K562 (cell line): ENCODE results near the gene CCNDBP1. TPM values are rescaled to one million over a fixed set of nuclear protein-coding genes. Genes with fewer than 3 reads are reported as not detected.
A peak's percentile ranks its signal among the peaks of the same experiment; 100 is the strongest.

Source experiments
- ARID1B ChIP-seq: fragments of 450-650 bp; IDR thresholded peaks from 2 replicates; pipeline ENCODE4 v1.6.1; 2016; ENCODE audit warnings: antibody characterized with exemption, mild to moderate bottlenecking, inconsistent platforms
- CBX1 ChIP-seq: sonication (generic); IDR thresholded peaks from 2 replicates; pipeline ENCODE4 v1.6.1; 2016; ENCODE audit warnings: antibody characterized with exemption, low read depth, mild to moderate bottlenecking
- DMBX1 ChIP-seq: fragments of 250-450 bp; sonication (Bioruptor Pico); IDR thresholded peaks from 2 replicates; pipeline ENCODE4 v1.8.0; 2022; ENCODE audit warnings: inconsistent platforms, mild to moderate bottlenecking, moderate library complexity, borderline replicate concordance
- ELF2 ChIP-seq: fragments of 250-450 bp; sonication (Bioruptor Pico); IDR thresholded peaks from 2 replicates; pipeline ENCODE4 v1.5.0; 2021; ENCODE audit warnings: mild to moderate bottlenecking
- FOXJ2 ChIP-seq: fragments of 200-800 bp; sonication (Bioruptor generic); IDR thresholded peaks from 2 replicates; pipeline ENCODE4 v1.6.1; 2016; ENCODE audit warnings: missing genetic modification characterization, missing compliant biosample characterization
- GABPA ChIP-seq: fragments of 200-800 bp; sonication (Bioruptor generic); conservative IDR thresholded peaks from 2 replicates; pipeline ENCODE4 v1.6.1; 2016; ENCODE audit warnings: low read depth, missing genetic modification characterization, missing compliant biosample characterization
- GTF2F1 ChIP-seq: IDR thresholded peaks from 2 replicates; pipeline ENCODE4 v1.6.1; 2011; ENCODE audit warnings: low read depth, low read length, improper control_type of control experiment
- HCFC1 ChIP-seq: IDR thresholded peaks from 2 replicates; pipeline ENCODE4 v1.6.1; 2012; ENCODE audit warnings: low read depth, low read length, improper control_type of control experiment
- LARP7 ChIP-seq: fragments of 450-650 bp; IDR thresholded peaks from 2 replicates; pipeline ENCODE4 v1.6.1; 2016
- LEF1 ChIP-seq: fragments of 450-650 bp; IDR thresholded peaks from 2 replicates; pipeline ENCODE4 v1.6.1; 2016; ENCODE audit warnings: mild to moderate bottlenecking
- MBD2 ChIP-seq: sonication (generic); IDR thresholded peaks from 2 replicates; pipeline ENCODE4 v1.6.1; 2016; ENCODE audit warnings: low read depth, borderline replicate concordance
- POLR2A ChIP-seq: fragments of 450-650 bp; conservative IDR thresholded peaks from 2 replicates; pipeline ENCODE4 v1.6.1; 2016
- POU5F1 ChIP-seq: fragments of 150-350 bp; IDR thresholded peaks from 2 replicates; pipeline ENCODE4 v1.6.1; 2014; ENCODE audit warnings: borderline replicate concordance, low read length, low read depth, mild to moderate bottlenecking; ENCODE audit not compliant: partially characterized antibody
- SRSF1 ChIP-seq: fragments of 200-400 bp; formaldehyde crosslinking; IDR thresholded peaks from 2 replicates; pipeline ENCODE4 v1.6.1; 2017; ENCODE audit warnings: mild to moderate bottlenecking, low read depth, low read length, moderate library complexity
- TAF7 ChIP-seq: fragments of 450-650 bp; IDR thresholded peaks from 2 replicates; pipeline ENCODE4 v1.6.1; 2016; ENCODE audit warnings: missing genetic modification characterization, missing compliant biosample characterization
- ZC3H11A ChIP-seq: IDR thresholded peaks from 2 replicates; pipeline ENCODE4 v1.6.1; 2012; ENCODE audit warnings: low read depth, low read length, improper control_type of control experiment
- ZNF175 ChIP-seq: fragments of 200-800 bp; sonication (Bioruptor generic); IDR thresholded peaks from 2 replicates; pipeline ENCODE4 v1.6.1; 2016; ENCODE audit warnings: low read depth, mild to moderate bottlenecking, missing genetic modification characterization, missing compliant biosample characterization
- ZNF316 ChIP-seq: fragments of 450-650 bp; IDR thresholded peaks from 2 replicates; pipeline ENCODE4 v1.6.1; 2016
- ZNF41 ChIP-seq: fragments of 250-450 bp; sonication (Bioruptor Pico); conservative IDR thresholded peaks from 2 replicates; pipeline ENCODE4 v1.4.0; 2020; ENCODE audit warnings: mild to moderate bottlenecking
- polyA plus RNA-seq, 8 experiments: library from polyadenylated mRNA; depleted of rRNA in 4 of 8; stranded (reverse) in 5 of 8; unstranded in 3 of 8; fragments of >200 nt; fragmentation: Nextera tagmentation in 2 of 8; fragmentation: Illumina TruSeq in 1 of 8; extraction: Ambion mirVana in 2 of 8; extraction: Trizol in 1 of 8; gene quantifications; 2 replicates each; pipeline versions ENCODE4 v1.2.1 to v1.2.3, GENCODE V29; 2011 to 2014; ENCODE audit warnings: inconsistent platforms in 1 of 8, missing spikeins in 1 of 8
- total RNA-seq, 7 experiments: library from RNA; depleted of rRNA in 6 of 7; stranded (reverse); fragments of >200 nt in 6 of 7; fragmentation: Illumina TruSeq in 2 of 7; extraction: Trizol in 2 of 7; gene quantifications; 2 replicates each; pipeline versions ENCODE4 v1.2.1 to v1.2.3, GENCODE V29; 2011 to 2021; ENCODE audit warnings: low replicate concordance in 1 of 7
- TF ChIP-seq, protein P1 (sequence below): fragments of 250-450 bp; sonication (Bioruptor Pico); IDR thresholded peaks from 2 replicates; pipeline ENCODE4 v1.8.0; 2021; ENCODE audit warnings: mild to moderate bottlenecking, moderate library complexity
- TF ChIP-seq, protein P2 (sequence below): fragments of 450-650 bp; formaldehyde crosslinking; IDR thresholded peaks from 2 replicates; pipeline ENCODE4 v1.4.0; 2022; ENCODE audit warnings: missing genetic modification characterization
- TF ChIP-seq, protein P3 (sequence below): fragments of 250-450 bp; sonication (Bioruptor Pico); IDR thresholded peaks from 2 replicates; pipeline ENCODE4 v1.8.0; 2022; ENCODE audit warnings: moderate library complexity, mild to moderate bottlenecking, inconsistent platforms
- TF ChIP-seq, protein P4 (sequence below): fragments of 450-650 bp; IDR thresholded peaks from one replicate; pipeline ENCODE4 v1.6.1; 2018; ENCODE audit warnings: mild to moderate bottlenecking, moderate library complexity; ENCODE audit not compliant: partially characterized antibody
- TF ChIP-seq, protein P5 (sequence below): fragments of 450-650 bp; IDR thresholded peaks from 2 replicates; pipeline ENCODE4 v1.7.0; 2016; ENCODE audit warnings: borderline replicate concordance
- TF ChIP-seq, protein P6 (sequence below): fragments of 450-650 bp; IDR thresholded peaks from 2 replicates; pipeline ENCODE4 v1.6.1; 2016; ENCODE audit warnings: missing biosample characterization, missing genetic modification characterization

Gene CCNDBP1
- total and polyA plus RNA-seq, 9 of the 15 experiments (the other 6 are each of a cell fraction or from before 2014, with no cell fraction given) = 37.0 to 111 (median 55.5) TPM

DNA sequence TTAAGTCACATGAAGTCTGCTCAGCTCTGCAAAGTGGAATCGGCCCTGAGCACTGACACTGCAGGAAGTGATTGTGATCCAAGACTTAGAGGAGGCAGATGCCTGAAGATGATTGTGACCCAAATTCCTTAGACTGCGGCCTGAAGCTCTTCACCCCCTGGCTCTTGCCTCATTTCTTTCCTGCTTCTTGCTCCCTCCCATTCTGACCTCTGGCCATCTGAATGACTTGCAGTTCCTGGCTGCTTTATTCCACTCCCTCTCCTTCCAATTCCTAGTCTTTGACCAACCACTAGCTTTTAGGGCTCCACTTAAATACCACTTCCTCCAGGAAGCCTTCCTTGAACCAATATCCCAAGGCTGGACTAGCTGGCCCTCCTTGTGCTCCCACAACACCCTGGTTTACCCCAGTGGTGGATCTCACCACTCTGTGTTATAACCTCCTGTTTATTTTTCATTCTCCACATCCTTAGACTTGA, 45.5 kb downstream of the CCNDBP1 start (continued):
- TF ChIP-seq, protein P1, sequence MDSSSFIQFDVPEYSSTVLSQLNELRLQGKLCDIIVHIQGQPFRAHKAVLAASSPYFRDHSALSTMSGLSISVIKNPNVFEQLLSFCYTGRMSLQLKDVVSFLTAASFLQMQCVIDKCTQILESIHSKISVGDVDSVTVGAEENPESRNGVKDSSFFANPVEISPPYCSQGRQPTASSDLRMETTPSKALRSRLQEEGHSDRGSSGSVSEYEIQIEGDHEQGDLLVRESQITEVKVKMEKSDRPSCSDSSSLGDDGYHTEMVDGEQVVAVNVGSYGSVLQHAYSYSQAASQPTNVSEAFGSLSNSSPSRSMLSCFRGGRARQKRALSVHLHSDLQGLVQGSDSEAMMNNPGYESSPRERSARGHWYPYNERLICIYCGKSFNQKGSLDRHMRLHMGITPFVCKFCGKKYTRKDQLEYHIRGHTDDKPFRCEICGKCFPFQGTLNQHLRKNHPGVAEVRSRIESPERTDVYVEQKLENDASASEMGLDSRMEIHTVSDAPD (CRISPR knock-in tag) = no peak
- no peak for TF ChIP-seq SRSF1
- TF ChIP-seq, protein P2, sequence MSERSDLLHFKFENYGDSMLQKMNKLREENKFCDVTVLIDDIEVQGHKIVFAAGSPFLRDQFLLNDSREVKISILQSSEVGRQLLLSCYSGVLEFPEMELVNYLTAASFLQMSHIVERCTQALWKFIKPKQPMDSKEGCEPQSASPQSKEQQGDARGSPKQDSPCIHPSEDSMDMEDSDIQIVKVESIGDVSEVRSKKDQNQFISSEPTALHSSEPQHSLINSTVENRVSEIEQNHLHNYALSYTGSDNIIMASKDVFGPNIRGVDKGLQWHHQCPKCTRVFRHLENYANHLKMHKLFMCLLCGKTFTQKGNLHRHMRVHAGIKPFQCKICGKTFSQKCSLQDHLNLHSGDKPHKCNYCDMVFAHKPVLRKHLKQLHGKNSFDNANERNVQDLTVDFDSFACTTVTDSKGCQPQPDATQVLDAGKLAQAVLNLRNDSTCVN (CRISPR knock-in tag) = no peak
- TF ChIP-seq, protein P3, sequence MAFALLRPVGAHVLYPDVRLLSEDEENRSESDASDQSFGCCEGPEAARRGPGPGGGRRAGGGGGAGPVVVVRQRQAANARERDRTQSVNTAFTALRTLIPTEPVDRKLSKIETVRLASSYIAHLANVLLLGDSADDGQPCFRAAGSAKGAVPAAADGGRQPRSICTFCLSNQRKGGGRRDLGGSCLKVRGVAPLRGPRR = no peak
- TF ChIP-seq DMBX1 (CRISPR knock-in tag) = no peak
- TF ChIP-seq ZC3H11A = no peak
- TF ChIP-seq ZNF316 = peak; percentile 95
- TF ChIP-seq GABPA (tag) = peak; percentile 38; the same call in 1 of the 2 replicates
- no peak for TF ChIP-seq MBD2
- TF ChIP-seq POLR2A = no peak
- no peak for TF ChIP-seq ELF2 (CRISPR knock-in tag)
- TF ChIP-seq, protein P4, sequence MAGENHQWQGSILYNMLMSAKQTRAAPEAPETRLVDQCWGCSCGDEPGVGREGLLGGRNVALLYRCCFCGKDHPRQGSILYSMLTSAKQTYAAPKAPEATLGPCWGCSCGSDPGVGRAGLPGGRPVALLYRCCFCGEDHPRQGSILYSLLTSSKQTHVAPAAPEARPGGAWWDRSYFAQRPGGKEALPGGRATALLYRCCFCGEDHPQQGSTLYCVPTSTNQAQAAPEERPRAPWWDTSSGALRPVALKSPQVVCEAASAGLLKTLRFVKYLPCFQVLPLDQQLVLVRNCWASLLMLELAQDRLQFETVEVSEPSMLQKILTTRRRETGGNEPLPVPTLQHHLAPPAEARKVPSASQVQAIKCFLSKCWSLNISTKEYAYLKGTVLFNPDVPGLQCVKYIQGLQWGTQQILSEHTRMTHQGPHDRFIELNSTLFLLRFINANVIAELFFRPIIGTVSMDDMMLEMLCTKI = no peak
- TF ChIP-seq, protein P5, sequence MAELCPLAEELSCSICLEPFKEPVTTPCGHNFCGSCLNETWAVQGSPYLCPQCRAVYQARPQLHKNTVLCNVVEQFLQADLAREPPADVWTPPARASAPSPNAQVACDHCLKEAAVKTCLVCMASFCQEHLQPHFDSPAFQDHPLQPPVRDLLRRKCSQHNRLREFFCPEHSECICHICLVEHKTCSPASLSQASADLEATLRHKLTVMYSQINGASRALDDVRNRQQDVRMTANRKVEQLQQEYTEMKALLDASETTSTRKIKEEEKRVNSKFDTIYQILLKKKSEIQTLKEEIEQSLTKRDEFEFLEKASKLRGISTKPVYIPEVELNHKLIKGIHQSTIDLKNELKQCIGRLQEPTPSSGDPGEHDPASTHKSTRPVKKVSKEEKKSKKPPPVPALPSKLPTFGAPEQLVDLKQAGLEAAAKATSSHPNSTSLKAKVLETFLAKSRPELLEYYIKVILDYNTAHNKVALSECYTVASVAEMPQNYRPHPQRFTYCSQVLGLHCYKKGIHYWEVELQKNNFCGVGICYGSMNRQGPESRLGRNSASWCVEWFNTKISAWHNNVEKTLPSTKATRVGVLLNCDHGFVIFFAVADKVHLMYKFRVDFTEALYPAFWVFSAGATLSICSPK = no peak
- TF ChIP-seq, protein P6, sequence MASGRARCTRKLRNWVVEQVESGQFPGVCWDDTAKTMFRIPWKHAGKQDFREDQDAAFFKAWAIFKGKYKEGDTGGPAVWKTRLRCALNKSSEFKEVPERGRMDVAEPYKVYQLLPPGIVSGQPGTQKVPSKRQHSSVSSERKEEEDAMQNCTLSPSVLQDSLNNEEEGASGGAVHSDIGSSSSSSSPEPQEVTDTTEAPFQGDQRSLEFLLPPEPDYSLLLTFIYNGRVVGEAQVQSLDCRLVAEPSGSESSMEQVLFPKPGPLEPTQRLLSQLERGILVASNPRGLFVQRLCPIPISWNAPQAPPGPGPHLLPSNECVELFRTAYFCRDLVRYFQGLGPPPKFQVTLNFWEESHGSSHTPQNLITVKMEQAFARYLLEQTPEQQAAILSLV (tag) = no peak
- TF ChIP-seq FOXJ2 (tag) = no peak
- TF ChIP-seq CBX1 = no peak
- no peak for TF ChIP-seq LARP7
- TF ChIP-seq ZNF175 (CRISPR knock-in tag) = no peak
- no peak for TF ChIP-seq POU5F1
- no peak for TF ChIP-seq ZNF41 (CRISPR knock-in tag)
- TF ChIP-seq TAF7 (tag) = no peak
- peak; percentile 91 for TF ChIP-seq ARID1B
- no peak for TF ChIP-seq GTF2F1
- TF ChIP-seq LEF1 = 0 out of 2 replicates have a peak, but pooled peaks have one; percentile 59
- no peak for TF ChIP-seq HCFC1
